Measurements from ENCODE around the gene SI. TPM values are rescaled to one million over a fixed set of nuclear protein-coding genes. Genes with fewer than 3 reads are reported as not detected.

Gene SI
- total RNA-seq, 1 experiment from 2014 or later, result 1.7 TPM

DNA sequence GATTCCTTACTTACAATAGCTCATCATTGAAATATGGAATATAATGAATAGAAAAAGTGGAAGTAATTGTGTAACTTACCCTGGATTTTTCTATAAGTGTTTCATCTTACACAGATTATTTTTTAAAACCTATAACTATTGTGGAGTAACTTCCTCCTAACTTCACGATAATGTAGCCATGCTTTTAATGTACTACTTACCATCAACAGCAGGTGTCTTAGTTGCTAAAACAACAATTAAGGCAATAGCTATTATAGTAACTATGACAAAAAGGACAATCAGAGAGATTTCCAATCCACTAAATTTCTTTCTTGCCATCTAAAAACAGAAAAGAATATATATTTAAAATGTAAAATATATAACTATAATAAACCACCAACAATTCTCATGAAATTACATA lies 2.6 kb downstream of the SI start:
- no peaks in the 10 kb centered on the region for H3K4me1 Mint-ChIP-seq (ENCODE audit: low read depth, unreplicated experiment)

DNA sequence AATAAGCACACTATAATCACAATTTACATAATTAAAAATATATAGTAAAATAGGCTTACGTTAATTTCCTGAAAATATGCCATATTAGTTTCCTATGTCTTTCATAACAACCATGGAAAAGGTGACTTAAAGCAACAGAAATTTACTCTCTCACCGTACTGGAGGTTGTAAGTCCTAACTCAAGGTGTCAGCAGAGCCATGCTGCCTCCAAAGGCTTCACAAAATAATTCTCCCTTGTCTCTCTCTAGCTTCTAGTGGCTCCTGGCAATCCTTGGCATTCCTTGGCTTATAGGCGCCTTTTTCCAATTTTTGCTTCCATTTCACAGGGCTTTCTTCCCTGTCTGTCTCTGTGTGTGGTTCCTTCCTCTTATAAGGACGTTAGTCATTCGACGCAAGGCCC lies 7.6 kb downstream of the SI start:
- DNase-seq, result peak in 1 of 2 experiments; percentile 5
- Mint-ChIP-seq H3K4me1 (ENCODE audit: low read depth, unreplicated experiment) (no peaks in the 10 kb centered on the region), H3K27me3 (ENCODE audit: insufficient read depth, unreplicated experiment) (no peaks in the 10 kb centered on the region), H3K27ac (ENCODE audit: unreplicated experiment) (no peak overlapping the region), H3K9me3 (ENCODE audit: unreplicated experiment) (no peaks in the 10 kb centered on the region), H3K36me3 (ENCODE audit: insufficient read depth, unreplicated experiment) (no peaks in the 10 kb centered on the region), H3K4me3 (ENCODE audit: unreplicated experiment) (no peak overlapping the region)
- POLR2A ChIA-PET, result no interaction called here
- intact Hi-C loops (cut with micrococcal nuclease; ENCODE audit: unreplicated experiment), result loop anchor here (1.0 kb wide), 1 partner anchor 115 kb away; no protein-coding TSS in a partner anchor
- TF ChIP-seq, protein P1, sequence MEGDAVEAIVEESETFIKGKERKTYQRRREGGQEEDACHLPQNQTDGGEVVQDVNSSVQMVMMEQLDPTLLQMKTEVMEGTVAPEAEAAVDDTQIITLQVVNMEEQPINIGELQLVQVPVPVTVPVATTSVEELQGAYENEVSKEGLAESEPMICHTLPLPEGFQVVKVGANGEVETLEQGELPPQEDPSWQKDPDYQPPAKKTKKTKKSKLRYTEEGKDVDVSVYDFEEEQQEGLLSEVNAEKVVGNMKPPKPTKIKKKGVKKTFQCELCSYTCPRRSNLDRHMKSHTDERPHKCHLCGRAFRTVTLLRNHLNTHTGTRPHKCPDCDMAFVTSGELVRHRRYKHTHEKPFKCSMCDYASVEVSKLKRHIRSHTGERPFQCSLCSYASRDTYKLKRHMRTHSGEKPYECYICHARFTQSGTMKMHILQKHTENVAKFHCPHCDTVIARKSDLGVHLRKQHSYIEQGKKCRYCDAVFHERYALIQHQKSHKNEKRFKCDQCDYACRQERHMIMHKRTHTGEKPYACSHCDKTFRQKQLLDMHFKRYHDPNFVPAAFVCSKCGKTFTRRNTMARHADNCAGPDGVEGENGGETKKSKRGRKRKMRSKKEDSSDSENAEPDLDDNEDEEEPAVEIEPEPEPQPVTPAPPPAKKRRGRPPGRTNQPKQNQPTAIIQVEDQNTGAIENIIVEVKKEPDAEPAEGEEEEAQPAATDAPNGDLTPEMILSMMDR (IDR thresholded peaks at IDR 0.05; ENCODE audit: insufficient read depth in 1 of 2, low read depth in 1 of 2, low read length in 1 of 2, severe bottlenecking in 1 of 2, unreplicated experiment in 1 of 2), result peak in 1 of 2 experiments; percentile 27
- Histone ChIP-seq H3K36me3 (ENCODE audit: control insufficient read depth, insufficient read depth, low read length) (no peaks in the 10 kb centered on the region), H3K9me3 (no peaks in the 10 kb centered on the region), H3K27me3 (replicated peaks; ENCODE audit: control insufficient read depth, insufficient read depth, low read length) (no peaks in the 10 kb centered on the region), H3K4me1 (no peaks in the 10 kb centered on the region), H3K4me3 (ENCODE audit: low read depth, low read length) (no peak overlapping the region)
- BruUV-seq (replicated peaks), result no TSS peak
- CTCF ChIA-PET, result no interaction called here

More for the DNA sequence above, 2.6 kb downstream of the SI start:
- Mint-ChIP-seq H3K27ac (ENCODE audit: unreplicated experiment) (no peak overlapping the region), H3K27me3 (ENCODE audit: insufficient read depth, unreplicated experiment) (no peaks in the 10 kb centered on the region), H3K9me3 (ENCODE audit: unreplicated experiment) (no peaks in the 10 kb centered on the region), H3K4me3 (ENCODE audit: unreplicated experiment) (no peak overlapping the region), H3K36me3 (ENCODE audit: insufficient read depth, unreplicated experiment) (no peaks in the 10 kb centered on the region)
- Histone ChIP-seq H3K36me3 (ENCODE audit: control insufficient read depth, insufficient read depth, low read length) (no peaks in the 10 kb centered on the region), H3K4me3 (ENCODE audit: low read depth, low read length) (no peak overlapping the region), H3K27me3 (replicated peaks; ENCODE audit: control insufficient read depth, insufficient read depth, low read length) (no peaks in the 10 kb centered on the region), H3K9me3 (0 out of 2 replicates have a peak, but pooled peaks cover 4% of the 10 kb centered on the region), H3K4me1 (no peaks in the 10 kb centered on the region)
- ChIA-PET POLR2A (no interaction called here), CTCF (no interaction called here)
- no peak for DNase-seq
- no TSS peak for BruUV-seq (replicated peaks)
- intact Hi-C loops (cut with micrococcal nuclease; ENCODE audit: unreplicated experiment), result loop anchor here (1.0 kb wide), 1 partner anchor 110 kb away; no protein-coding TSS in a partner anchor
- TF ChIP-seq, protein P1 (IDR thresholded peaks at IDR 0.05; ENCODE audit: insufficient read depth in 1 of 2, low read depth in 1 of 2, low read length in 1 of 2, severe bottlenecking in 1 of 2, unreplicated experiment in 1 of 2), result no peak

DNA sequence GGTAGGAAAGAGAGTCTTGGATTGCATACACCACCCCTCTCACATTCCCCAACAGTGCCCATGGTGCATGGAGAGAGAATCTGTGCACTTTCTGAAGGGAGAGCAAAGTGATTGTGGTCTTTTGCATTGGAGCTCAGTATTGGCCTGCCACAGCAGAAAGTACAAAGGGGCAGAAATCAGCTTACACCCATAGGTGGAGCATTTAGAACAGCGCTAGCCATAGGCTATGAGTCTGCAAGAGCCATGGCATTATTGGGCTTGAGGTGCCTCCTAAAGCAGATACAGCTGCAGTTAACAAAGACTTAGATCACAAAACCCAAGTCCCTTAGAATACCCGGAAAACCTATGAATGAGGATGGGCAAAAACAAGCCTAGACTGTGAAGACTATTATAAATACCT lies 21.8 kb downstream of the SI start:
- Histone ChIP-seq H3K4me1 (no peaks in the 10 kb centered on the region), H3K9me3 (no peaks in the 10 kb centered on the region), H3K4me3 (ENCODE audit: low read depth, low read length) (no peak overlapping the region), H3K27me3 (replicated peaks; ENCODE audit: control insufficient read depth, insufficient read depth, low read length) (no peaks in the 10 kb centered on the region), H3K36me3 (ENCODE audit: control insufficient read depth, insufficient read depth, low read length) (no peaks in the 10 kb centered on the region)
- intact Hi-C loops (cut with micrococcal nuclease; ENCODE audit: unreplicated experiment), result loop anchor here (1.0 kb wide), 1 partner anchor 129 kb away; no protein-coding TSS in a partner anchor
- Mint-ChIP-seq H3K9me3 (ENCODE audit: unreplicated experiment) (no peaks in the 10 kb centered on the region), H3K36me3 (ENCODE audit: insufficient read depth, unreplicated experiment) (no peaks in the 10 kb centered on the region), H3K4me1 (ENCODE audit: low read depth, unreplicated experiment) (no peaks in the 10 kb centered on the region), H3K4me3 (ENCODE audit: unreplicated experiment) (no peak overlapping the region), H3K27ac (ENCODE audit: unreplicated experiment) (no peak overlapping the region), H3K27me3 (ENCODE audit: insufficient read depth, unreplicated experiment) (no peaks in the 10 kb centered on the region)
- BruUV-seq (replicated peaks), result no TSS peak
- TF ChIP-seq, protein P1 (IDR thresholded peaks at IDR 0.05; ENCODE audit: insufficient read depth in 1 of 2, low read depth in 1 of 2, low read length in 1 of 2, severe bottlenecking in 1 of 2, unreplicated experiment in 1 of 2), result peak in 1 of 2 experiments; percentile 35
- ChIA-PET POLR2A (no interaction called here), CTCF (interaction anchor here (1.5 kb wide), 1 partner anchor 150 kb away, joined by 3 read pairs; no protein-coding TSS in a partner anchor)
- peak in 1 of 2 experiments; percentile 4 for DNase-seq

Measured in Caco-2 (cell line).